CD4-positive, alpha-beta T cell treated with Interleukin-6 at 100 ng/mL for 8 hours (primary cell): ENCODE measurements around the gene LMCD1.

Experiments used
- DNase-seq: peaks from one replicate; pipeline ENCODE4 v3.0.0-alpha.2; 2020; ENCODE audit warnings: mixed read lengths, low spot score

Gene LMCD1

DNA sequence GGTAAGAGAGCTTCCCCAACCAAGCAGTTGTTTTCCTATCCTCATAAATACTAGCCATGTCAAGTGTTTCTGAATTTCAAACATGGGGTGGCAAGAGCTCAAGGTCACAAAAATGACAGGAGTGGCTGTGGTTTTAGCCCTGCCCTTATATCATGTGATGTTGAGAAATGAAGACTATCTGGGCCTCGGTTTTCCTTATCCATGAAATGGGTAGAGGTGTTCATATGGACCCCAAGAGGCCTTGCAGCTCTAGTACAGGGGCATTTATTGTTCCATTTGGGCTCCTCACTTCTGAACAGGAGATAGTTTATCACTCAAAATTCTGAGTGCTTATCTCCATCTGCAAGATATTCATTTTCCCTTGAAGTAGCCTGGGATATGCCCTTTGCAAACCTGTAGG is 35.8 kb downstream of the LMCD1 start:
- DNase-seq, result no peak

DNA sequence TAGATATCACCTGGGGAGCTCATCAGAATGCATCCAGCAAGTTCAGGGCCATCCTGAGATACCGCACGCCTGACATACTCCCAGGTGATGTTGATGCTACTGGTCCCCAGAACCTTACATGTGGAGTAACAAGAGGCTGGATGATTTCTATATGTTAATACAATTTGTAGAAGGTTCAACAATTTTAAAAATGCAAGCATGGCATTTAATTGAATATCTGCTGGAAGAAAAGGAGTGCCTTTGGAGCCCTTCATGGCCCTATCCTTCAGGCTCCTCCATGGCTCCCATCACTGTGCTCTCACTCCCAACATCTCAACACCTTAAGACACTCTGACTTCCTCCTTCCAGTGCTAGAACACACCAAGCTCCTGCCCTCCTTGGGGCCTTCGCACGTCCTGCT is 36.6 kb downstream of the LMCD1 start:
- no peak for DNase-seq

DNA sequence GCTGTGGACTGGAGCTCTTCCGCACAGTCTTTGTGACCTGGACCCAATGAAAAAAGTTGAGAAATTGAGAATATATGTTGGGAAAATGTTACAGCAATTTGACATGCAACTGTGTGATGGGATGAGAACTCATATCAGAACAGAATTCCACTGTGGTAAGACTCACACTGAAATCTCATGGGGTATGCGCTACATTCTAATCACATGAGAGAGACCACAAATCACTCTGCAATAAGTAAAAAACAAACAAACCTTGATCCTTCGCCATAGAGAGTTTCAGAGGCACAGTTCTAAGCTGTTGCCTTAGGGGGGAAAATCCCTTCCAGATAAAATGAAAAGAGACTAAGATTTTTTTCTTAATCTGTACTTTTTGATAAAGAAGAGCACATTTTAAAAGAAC is 37.3 kb downstream of the LMCD1 start:
- no peak for DNase-seq

DNA sequence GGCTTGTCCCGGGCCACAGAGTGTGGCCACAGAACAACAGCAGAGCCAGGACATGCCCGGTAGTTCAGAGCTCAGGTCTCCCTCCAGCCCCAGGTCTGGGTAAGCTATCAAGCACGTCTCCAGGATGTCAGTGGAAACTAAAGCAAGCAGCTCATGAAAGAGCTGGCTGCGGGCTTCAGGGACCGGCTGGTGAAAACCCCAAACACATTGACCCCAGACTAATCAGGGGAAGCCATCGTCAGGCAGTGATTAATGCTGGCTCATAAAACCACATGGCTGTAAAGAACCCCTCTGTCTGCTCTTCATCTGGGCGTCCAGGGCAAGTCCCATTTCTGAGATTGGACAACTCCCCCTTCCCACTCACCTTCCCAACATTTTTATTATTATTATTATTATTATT is 37.8 kb downstream of the LMCD1 start:
- no peak for DNase-seq

DNA sequence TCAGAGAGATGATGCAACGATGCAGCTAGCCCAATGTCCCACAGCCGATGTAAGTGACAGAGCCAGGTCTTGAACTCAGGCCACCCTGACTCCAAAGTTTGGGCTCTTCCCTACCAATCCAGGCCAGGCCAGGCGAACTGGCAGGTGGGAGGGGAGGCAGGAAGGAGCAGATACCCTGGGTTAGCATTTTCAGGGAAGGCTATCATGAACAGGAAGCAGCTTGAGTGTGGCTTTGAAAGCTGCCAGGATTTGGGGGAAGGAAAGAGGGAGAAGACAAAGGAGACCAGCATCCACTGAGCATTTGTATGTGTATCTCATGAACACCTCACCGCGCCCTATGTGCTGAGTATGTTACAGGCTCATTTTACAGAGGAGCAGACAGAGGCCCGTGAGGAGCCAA is 38.8 kb downstream of the LMCD1 start:
- no peak for DNase-seq

DNA sequence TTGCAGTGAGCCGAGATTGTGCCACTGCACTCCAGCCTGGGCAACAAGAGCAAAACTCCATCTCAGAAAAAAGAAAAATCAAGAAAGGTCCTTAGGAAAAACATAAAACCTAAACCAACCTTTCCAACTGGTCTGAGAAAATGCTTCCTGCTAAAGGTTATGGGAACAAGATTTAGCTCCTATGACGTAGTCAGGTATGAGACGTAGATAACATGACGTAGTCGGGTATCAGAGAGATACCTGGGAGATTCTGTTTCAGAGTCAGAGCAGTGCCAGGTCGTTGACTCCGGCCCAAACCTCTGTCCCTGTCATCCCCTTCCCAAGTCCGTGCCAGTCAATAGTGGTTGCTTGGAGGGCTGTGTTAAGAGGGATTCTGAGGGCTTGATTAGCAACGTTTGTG is 39.9 kb downstream of the LMCD1 start:
- no peak for DNase-seq

DNA sequence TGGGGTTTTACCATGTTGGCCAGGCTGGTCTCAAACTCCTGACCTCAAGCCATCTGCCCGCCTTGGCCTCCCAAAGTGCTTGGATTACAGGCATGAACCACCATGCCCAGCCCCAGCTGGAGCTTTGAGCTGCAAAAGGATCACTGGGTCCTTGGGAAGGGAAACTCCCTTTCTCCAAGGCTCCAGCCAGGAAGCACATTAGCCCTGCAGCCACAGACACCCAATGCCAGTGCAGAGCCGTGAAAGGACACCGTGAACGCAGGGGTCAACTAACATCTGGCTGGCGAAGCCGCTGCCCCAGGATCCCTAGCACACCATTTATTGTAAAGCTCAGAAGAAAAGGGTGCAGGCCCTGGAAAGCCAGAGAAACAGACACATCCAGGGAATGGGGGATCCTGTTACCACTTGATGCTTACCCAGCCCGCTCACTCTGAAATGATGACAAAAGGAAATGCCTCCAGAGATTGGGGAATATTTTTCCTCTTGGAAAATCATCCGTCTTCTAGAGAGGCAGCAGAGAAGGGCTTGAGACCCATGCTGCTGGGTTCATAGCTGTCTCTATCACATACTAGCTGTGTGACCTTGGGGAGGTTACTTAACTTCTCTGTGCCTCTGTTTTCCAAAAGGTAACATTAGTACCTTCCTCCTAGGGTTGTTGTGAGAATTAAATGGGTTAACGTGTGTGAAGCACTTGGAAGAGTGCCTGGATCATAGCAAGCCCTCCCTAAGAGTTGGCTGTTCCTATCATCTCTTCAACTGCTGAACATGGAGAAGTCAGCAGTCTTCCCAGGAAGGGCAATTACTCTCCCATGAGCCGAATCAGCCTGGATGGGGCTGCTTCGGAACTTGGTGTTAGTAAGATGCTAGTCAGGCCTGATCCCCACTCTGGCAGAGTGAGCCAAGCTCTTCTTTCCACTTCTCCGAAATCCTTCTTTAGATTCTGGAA is 40.8 kb downstream of the LMCD1 start:
- no peak for DNase-seq

DNA sequence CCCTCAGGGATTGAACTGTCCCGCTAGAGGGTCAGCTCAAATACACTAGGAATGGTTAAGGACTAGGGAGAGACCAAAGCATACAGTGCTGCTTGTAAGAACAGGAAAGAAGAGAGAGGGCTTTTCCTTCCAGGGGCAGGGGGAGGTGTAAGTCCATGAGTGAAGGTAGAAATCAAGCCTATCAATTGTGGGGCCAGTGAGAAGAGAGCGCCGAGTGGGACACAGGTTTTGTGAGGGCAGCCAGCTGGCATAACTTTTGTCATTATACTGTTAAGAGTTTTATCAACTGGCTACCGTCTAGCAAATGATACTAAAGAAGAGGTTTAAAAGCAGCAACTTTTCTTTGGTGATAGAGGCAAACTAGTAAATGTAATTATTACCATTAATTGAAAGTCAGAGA is 45.0 kb downstream of the LMCD1 start:
- no peak for DNase-seq

DNA sequence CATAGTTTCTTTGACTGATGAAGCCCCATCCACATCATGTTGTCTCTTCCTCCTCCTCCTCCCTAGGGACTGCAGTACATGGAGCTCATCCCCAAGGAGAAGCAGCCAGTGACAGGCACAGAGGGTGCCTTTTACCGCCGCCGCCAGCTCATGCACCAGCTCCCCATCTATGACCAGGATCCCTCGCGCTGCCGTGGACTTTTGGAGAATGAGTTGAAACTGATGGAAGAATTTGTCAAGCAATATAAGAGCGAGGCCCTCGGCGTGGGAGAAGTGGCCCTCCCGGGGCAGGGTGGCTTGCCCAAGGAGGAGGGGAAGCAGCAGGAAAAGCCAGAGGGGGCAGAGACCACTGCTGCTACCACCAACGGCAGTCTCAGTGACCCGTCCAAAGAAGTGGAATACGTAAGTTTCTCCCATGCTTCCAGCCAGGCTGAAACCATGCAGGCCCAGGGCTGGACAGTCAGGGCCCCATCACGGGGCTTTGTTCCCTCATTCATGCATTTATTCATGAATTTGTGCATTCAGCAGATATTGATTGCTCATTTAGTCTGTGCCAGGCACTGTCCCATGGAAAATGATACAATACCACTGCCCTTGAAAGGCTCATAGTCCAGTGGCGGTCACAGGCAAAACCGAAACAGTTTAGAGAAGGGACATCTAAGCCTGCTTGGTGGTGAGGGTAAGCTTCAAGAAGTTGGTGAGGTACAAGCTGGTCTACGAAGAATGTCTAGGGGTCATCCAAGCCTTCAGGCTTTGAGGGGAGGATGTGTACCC is 47.1 kb downstream of the LMCD1 start:
- no peak for DNase-seq

DNA sequence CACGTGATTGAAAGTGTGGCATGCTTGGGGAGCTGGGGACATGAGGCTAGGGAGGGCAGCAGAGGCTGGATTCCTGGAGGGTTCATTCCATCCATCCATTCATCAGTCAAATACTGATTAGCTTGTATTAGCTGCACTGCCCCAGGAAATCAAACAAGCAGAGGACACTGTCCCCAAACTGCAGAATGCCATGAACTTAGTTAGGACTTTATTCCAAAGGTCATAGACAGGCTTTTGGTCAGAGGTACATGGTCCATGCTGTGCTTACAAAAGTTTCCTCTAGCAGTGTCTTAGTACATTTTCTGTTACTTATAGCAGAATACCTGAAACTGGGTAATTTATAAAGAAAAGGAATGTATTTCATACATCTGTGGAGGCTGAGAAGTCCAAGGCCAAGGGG is 47.7 kb downstream of the LMCD1 start:
- DNase-seq, result no peak

DNA sequence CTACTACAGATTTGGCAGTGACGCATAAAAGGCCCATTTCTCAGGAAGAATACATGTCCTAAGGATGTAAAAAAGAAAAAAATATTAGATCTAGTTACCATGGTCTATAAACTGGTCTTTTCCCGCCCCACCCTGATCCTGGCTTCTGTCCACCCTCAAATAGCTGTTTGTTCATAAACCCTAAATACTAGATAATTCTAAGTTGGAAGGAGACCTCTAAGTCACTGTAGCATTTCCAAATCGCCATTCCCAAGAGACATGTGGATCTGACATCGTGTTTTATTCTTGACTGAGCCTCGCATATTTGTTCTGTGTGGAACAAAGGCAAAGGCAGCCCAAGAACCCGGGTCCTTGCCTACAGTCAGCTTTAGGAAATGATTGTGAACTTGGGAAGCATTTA is 49.0 kb downstream of the LMCD1 start:
- no peak for DNase-seq

DNA sequence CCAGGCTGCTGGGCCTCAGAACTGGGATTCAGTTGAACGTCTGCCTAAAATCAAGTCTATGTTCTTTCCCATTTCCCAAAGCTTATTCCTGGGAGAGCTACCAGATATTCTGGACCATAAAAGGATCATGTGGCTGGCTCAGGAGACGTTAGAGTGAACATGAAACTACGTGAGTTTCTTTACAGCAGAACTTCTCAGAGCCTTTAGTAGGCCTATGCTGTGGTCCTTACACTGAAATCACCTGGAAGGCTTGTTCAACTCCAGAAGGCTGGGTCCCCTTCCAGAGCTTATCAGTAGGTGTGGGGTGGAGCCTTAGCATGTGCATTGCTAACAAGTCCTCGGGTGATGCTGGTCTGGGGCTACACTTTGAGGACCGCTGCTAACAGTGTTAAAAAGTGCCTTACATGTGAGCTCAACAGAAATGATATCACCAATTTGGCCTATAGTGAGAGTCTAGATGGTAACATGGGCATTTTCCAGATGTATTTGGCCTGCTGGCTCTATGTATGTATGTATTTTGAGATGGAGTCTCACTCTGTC is 50.7 kb downstream of the LMCD1 start:
- DNase-seq, result no peak

DNA sequence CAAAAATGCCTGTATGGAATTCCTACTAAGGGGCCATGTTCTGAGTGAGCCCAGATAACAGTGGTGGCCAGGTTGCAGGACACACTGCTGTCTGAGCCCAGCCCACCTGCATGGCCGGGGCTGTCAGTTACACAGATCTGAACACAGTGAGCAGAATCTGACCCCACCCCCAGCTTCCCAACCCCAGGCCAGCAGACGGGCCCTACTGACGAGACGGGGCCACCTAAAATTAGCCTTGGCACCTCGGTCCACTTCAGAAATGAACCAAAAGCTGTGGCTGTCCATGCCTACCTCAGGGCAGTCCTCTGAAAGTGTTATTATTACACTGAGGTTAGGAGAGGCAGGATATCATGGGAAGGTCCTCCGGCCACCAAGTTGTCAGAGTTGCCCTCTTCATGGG is 51.8 kb downstream of the LMCD1 start:
- DNase-seq, result no peak

DNA sequence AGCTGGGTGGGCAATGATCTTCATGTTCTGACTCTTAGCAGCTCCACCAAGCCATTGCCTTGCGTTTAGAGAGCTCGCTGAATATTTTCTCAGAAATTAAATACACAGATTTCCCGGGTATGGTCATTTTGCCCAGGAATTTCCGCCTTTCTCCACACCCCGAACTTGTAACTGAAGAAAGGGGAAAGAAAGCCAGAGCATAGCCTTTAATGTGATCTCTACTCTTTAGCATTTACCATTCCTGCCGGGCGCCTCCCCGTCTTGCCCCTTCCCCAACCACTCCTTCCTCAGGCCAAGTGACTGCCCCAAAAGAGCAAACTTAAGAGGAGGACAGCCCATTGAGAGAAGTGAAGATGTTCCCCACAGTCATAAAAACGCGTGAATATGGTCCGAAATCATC is 53.1 kb downstream of the LMCD1 start:
- no peak for DNase-seq

DNA sequence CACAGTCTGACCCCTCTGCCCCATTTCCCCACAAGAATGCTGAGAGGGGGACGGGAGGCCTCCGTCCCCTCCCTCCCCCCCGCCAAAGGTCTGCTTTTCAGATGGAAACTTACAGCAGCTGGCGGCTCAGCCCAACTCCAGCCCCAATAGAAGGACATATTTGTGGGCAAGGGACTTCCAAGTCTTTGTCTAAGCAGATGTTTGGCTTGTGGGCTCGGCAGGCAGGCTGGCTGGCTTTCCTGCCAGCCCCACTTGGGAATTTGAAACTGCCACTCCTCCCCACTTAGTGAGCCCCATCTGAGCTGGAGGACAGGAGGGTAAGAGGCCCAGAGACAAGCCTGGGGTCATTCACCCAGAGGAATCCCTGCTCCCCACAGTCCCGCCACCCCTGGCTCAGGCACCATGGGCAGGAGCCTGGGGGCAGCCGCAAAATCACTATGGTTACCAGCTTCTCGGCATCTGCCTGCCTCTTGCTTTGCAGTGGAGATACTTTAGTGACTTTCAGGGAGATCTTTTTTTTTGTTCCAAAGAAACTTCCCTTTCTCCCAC is 53.6 kb downstream of the LMCD1 start:
- DNase-seq, result no peak

DNA sequence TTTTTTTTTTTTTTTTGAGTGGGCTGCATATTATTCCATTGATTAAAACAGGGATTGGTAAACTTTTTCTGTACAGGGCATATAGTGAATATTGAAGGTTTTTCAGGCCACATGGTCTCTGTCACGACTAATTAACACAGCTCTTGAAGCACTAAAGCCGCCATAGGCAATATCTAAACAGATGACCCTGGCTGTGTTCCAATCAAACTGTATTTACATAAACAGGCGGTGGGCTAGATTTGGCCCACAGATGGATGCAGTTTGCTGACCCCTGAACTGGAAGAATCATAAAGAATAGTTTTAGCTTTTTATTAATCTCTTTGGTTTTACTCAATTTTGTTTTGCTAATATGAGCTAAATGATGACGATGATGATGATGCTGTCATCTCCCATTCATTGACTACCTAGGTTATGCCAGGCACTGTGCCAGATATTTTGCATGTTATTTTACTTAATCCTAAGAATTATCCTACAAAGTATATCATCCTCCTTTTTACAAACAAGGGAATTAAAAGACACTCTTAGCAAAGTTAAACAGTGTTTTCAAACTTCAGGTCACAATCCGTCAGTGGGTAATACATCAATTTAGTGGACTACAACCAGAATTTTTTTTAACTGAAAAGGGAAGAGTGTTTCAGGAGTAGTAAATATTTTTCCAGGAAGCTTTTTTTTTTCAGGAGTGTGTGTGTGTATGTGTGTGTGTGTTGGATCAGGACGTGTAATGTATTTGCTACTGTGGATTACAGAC is 54.3 kb downstream of the LMCD1 start:
- DNase-seq, result no peak

DNA sequence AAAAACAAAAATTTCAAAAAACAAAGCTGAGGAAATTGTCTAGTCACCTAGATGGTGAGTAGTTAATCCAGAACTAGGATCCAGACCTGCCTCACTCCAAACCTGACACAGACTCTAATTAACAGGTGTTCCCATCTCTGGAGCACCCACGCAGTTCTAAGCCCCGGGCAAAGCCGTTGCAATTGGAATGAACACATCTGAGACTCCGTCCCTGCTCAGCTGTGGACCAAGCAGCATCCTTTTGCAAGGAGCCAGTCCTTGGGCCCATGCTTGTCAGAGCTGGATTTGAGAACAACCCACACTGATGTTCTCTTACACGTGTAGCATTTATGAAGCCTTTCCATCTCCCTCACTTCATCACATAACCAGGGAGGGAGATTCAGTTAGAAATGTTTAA is 54.8 kb downstream of the LMCD1 start:
- DNase-seq, result no peak

DNA sequence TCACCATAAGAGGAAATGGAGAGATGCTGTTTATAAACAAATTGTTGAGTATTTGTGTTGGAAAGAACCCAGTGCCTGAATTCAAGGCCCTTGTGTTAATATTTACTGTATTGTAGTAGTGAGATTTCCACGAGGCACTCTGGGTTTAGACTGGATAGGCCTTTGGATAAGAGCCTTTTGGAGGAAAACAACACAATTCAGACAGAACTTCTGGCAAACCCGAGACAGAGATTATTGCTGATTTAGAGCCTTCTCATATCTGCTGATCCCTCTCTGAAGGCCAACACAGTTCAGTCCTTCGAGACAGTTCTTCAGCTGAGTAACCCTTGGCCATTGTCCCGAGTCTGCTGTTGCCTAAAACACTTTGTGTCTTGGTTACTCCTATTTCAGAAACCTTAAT is 55.7 kb downstream of the LMCD1 start:
- no peak for DNase-seq

DNA sequence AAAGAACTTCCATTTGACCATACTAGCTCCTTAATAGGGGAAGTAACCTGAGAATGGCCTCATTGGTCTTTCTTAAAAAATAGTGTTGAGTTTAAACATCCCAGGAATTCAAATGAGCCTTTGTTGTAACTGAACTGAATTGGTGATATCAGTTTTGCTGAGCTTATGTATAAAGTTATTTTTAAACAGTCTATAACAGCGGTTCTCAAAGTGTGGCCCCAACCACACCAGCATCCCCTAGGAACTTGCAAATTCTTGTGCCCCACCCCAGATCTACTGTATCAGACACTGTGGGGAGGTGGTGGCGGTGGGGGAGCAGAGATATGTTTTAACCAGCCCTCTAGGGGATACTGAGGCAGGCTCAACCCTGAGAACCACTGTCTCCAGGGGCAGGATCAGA is 57.0 kb downstream of the LMCD1 start:
- DNase-seq, result no peak

DNA sequence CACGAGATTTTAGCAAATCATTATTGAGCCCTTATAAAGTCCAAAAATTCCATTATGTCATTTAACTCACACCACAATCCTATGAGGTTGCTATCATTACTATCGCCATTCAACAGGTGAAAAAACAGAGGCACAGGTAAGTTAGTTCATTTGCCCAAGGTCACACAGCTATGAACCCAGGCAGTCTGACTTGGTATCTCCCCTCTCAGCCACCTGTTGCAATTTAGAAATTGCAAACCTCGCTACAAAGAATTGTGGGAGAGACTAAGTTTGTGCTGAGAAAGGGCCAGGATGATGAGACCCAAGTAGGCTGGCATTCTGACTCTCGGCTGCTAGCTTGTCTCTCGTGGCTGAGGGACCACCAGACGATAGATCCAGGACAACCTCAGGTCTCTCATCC is 57.7 kb downstream of the LMCD1 start:
- no peak for DNase-seq

DNA sequence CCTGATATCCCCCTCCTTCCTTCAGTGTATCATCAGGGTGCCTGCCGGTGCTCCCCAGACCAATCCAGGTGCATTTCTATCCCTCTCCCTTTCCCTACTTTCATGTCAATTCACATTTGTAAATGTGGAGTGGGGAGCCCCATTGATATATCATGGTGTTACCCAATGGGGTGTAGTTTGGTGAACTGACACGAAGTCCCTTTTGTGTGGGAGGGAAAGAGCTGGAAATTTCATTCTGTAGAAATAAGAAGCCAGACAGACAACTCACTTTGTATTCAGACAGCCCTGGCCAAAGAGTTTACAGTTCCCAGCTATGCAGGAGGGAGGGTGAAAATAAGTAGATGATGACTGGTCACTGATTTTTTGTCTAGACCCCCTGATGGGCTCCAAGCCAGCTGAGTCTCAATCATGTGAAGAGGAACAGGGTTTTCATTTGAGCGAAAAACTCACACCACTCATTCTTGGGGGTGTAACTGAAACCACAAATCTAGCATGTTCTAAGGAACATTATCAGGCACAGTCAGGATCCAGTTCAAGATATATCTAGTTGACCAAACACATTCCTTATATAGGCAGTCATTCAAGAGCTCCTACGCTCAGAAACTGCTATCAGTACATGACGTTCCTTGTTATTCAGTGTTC is 58.9 kb downstream of the LMCD1 start:
- no peak for DNase-seq

DNA sequence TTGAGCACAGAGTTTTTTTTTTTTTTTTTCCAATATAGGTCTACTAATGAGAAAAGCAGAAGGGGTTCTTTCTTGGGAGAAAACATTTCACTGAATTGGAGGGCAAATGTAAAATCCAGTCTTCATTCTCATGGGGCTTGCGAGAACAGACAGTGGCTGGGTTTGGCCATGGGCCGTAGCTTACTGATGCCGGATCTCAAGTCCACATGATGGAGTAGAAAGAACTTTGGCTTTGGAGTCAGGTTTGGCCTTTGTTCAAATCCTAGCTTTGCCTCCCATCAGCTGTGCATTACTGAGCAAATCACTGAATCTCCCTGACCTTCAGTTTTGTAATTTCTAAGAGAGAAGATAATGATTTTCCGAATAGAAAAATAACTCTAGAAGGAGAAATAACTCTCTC is 59.7 kb downstream of the LMCD1 start:
- no peak for DNase-seq
